Lower leg skin (tissue), 3 donors: ENCODE results near the gene RASSF3.

Source experiments
- POLR2A ChIP-seq, 2 donors: fragments of 450-650 bp; IDR thresholded peaks; one replicate each; pipeline ENCODE4 v1.6.1; 2016 to 2017; ENCODE audit warnings: antibody characterized with exemption in 2 of 2, mild to moderate bottlenecking in 1 of 2, moderate library complexity in 1 of 2
- TF ChIP-seq, protein P1 (sequence below), 3 donors: fragments of 450-650 bp; IDR thresholded peaks; one replicate each; pipeline ENCODE4 v1.5.1; 2016; ENCODE audit warnings: antibody characterized with exemption in 3 of 3, mild to moderate bottlenecking in 3 of 3, moderate library complexity in 2 of 3

DNA sequence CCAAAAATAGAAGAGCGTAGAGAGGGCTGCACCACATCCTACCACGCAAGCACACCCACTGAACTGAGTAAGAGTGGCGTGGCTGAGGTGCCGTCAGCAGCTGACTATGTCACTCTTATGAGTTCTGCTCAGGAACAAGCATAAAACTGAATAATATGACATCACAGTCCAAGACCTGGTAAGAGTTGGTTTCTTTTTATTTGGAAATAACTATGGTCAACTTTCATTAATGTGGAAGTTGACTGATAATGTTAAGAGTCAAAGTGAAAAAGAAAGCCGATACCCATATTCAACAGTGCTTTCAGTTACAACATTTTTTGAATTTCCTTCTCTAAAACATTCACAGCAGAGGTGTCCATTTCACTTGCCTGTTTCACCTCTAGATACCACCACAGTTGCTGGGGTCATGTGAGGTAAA is 104.3 kb downstream of the RASSF3 start:
- TF ChIP-seq, protein P1, sequence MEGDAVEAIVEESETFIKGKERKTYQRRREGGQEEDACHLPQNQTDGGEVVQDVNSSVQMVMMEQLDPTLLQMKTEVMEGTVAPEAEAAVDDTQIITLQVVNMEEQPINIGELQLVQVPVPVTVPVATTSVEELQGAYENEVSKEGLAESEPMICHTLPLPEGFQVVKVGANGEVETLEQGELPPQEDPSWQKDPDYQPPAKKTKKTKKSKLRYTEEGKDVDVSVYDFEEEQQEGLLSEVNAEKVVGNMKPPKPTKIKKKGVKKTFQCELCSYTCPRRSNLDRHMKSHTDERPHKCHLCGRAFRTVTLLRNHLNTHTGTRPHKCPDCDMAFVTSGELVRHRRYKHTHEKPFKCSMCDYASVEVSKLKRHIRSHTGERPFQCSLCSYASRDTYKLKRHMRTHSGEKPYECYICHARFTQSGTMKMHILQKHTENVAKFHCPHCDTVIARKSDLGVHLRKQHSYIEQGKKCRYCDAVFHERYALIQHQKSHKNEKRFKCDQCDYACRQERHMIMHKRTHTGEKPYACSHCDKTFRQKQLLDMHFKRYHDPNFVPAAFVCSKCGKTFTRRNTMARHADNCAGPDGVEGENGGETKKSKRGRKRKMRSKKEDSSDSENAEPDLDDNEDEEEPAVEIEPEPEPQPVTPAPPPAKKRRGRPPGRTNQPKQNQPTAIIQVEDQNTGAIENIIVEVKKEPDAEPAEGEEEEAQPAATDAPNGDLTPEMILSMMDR (IDR thresholded peaks at IDR 0.05), result no peak
- no peak for TF ChIP-seq POLR2A (IDR thresholded peaks at IDR 0.05)
